Cardiac fibroblast (primary cell): Measurements from ENCODE around the gene SLC1A1.

Experiments used
- DNase-seq, 2 donors: peaks; one replicate each; pipeline versions ENCODE4 v3.0.0 to v3.0.0-alpha.2; 2010; ENCODE audit warnings: low read depth in 2 of 2
- H3K4me3 ChIP-seq, 2 donors: replicated peaks in 1 of 2; 1 replicate in 1 of 2; 2 replicates in 1 of 2; pipeline ENCODE4 v1.5.1; 2011; ENCODE audit warnings: low read depth in 2 of 2, low read length in 2 of 2, mild to moderate bottlenecking in 2 of 2, moderate library complexity in 1 of 2
- TF ChIP-seq, protein P1 (sequence below): IDR thresholded peaks from one replicate; pipeline ENCODE4 v1.5.1; 2011; ENCODE audit warnings: low read depth, mild to moderate bottlenecking, low read length, inconsistent platforms

Gene SLC1A1

DNA sequence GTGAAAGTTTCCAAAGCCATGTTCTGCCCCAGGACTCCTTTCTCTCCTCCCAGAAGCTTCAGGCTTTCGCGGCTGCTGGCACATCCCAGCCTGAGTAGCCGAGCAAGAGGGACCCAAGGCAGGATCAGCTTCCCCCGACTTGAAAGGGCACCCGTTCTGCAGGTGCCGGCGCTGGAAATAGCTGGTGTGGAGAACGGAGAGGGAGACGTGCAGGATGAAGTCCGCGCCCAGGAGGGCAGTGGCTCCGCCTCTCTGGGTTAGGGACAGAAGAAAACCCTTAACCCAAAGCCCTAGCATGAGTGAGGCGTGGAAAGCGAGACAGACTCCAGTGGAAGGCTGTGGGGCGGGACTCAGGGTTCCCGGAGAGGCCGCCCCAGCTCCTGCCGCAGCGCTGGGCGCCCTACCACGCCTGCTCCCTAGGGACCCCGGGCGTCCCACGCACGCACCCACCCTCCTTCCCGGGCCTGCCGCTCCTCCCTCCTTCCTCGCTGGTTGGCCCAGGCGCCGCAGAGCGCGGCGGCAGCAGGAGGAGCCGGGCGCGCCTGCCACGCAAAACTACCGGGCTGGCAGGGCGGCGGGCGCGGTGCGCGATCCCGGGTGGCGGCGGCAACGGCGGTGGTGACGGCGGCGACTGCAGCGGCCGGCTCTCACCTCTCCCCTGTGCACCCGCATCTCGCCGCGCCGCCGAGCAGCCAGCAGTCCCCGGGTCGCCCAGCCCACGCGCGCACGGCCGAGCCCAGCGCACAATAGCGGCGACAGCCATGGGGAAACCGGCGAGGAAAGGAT lies at the start of gene SLC1A1:
Gene SLC1A1, plus strand, starts transcription at position 550 of the 786 bp plus-strand sequence. Its CDS starts 212 bp downstream, at position 762.
- DNase-seq = peak; percentile 69 to 78
- TF ChIP-seq, protein P1, sequence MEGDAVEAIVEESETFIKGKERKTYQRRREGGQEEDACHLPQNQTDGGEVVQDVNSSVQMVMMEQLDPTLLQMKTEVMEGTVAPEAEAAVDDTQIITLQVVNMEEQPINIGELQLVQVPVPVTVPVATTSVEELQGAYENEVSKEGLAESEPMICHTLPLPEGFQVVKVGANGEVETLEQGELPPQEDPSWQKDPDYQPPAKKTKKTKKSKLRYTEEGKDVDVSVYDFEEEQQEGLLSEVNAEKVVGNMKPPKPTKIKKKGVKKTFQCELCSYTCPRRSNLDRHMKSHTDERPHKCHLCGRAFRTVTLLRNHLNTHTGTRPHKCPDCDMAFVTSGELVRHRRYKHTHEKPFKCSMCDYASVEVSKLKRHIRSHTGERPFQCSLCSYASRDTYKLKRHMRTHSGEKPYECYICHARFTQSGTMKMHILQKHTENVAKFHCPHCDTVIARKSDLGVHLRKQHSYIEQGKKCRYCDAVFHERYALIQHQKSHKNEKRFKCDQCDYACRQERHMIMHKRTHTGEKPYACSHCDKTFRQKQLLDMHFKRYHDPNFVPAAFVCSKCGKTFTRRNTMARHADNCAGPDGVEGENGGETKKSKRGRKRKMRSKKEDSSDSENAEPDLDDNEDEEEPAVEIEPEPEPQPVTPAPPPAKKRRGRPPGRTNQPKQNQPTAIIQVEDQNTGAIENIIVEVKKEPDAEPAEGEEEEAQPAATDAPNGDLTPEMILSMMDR = no peak
- H3K4me3 ChIP-seq = peak within 1 kb of the TSS; percentile 69 to 81

DNA sequence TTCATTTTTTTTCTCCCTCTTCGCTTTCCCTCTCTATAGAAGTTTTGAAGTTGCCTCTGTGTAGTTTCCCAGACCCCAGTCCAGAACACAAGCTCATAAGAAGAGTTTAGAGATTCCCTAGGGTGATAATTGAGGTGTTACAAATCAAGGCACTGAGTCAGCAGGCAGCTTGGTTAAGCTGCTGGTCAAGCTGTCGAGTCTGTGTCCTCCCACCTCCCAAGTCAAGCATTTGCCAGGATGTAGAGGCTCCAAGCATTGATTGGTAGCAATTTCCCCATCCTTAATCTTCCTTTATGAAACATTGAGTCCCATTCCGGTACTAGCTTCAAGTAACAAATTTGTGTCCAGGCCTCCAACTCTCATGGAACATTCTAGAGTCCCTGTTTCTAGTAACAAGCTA lies 47.5 kb upstream of the SLC1A1 start:
- DNase-seq = no peak
- TF ChIP-seq, protein P1 = no peak

DNA sequence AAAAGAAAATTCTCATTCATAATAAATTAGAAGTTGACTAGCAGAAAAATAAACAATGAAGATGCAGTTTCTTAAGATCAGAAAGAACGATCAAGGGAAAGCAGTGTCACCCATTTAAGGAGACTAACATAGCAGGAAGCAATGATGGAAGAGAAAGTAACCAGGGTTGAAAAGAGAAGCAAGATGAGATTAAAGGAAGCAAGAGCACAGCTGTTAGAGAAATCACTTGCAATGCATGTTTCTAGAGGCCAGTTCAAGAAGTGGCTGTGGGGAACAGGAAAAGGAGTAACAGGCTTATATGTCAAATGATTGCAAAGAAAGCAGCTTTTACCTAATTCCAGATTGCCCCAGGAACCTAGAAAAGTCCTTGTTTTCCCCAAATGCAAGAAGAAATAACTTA lies 46.8 kb upstream of the SLC1A1 start:
- H3K4me3 ChIP-seq = no peak overlapping the region
- DNase-seq = no peak
- TF ChIP-seq, protein P1 = no peak

More for the DNA sequence above, 47.5 kb upstream of the SLC1A1 start:
- no peak overlapping the region for H3K4me3 ChIP-seq

DNA sequence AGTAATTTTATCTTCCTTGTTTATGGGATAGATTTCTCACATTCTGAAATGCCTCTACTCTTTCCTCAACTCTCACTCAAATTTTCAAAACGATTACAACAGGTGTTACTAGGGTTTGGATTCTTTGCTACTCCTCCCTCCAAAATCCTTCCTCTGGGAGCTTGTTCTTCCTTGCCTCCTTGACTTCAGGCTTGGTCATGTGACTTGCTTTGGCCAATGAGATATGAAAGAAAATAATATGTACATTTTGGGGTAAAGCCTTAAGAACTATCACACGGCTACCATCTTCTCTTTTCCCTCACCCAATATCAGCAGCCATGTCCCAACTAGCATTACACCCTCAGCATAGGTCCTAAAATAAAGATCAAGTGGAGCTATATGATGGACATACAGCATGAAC lies 28.8 kb upstream of the SLC1A1 start:
- TF ChIP-seq, protein P1 = no peak
- no peak overlapping the region for H3K4me3 ChIP-seq
- no peak for DNase-seq

DNA sequence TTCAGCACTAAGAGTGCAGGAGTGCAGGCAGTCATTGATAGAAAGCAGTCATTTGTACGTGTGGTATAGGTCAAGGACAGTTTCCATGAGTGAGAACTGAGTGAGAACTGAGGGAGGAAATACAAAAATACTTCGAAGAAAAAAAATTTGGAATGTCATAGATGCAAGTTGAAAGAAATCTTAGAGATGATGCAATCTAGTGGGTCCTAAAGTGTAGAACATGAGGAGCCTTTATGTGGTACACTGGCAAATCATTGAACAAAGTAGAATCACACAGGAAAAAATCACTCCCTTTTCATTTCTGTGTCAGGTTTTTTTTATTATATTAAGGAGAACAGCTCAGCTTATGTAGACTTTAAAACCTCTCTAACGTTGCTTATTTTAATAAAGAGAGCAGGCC lies 26.4 kb upstream of the SLC1A1 start:
- TF ChIP-seq, protein P1 = no peak
- no peak overlapping the region for H3K4me3 ChIP-seq
- DNase-seq = peak; percentile 8 to 10

DNA sequence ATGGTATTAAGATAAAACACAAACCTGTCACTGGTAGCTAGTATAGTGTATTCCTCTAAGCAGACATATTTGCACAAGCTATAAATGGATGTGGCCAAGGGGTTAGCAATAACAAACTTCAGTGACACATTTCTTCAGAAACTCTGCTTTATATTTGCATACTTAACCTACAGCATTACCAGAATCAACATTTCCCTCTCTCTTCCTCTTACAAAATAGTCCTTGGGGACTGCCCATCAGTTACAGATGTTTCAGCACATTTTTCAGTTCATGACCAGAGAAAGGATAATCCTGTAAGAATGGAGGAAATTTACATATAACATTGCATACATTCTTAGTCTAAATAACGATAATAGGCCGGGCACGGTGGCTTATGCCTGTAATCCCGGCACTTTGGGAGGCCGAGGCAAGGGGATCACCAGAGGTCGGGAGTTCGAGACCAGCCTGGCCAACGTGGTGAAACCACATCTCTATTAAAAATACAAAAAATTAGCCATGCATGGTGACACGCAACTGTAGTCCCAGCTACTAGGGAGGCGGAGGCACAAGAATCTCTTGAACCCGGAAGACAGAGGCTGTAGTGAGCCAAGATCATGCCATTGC lies 25.3 kb upstream of the SLC1A1 start:
- peak in 1 of 2 donors; percentile 40 for DNase-seq
- TF ChIP-seq, protein P1 = no peak
- H3K4me3 ChIP-seq = no peak overlapping the region
